Measurements from ENCODE around the gene ANKRD42.

- TF ChIP-seq RCOR1 (IDR thresholded peaks at IDR 0.05; ENCODE audit: low read length): no peak
- no peak for TF ChIP-seq CHD2 (IDR thresholded peaks at IDR 0.05; ENCODE audit: low read length, partially characterized antibody)
- TF ChIP-seq, protein P1, sequence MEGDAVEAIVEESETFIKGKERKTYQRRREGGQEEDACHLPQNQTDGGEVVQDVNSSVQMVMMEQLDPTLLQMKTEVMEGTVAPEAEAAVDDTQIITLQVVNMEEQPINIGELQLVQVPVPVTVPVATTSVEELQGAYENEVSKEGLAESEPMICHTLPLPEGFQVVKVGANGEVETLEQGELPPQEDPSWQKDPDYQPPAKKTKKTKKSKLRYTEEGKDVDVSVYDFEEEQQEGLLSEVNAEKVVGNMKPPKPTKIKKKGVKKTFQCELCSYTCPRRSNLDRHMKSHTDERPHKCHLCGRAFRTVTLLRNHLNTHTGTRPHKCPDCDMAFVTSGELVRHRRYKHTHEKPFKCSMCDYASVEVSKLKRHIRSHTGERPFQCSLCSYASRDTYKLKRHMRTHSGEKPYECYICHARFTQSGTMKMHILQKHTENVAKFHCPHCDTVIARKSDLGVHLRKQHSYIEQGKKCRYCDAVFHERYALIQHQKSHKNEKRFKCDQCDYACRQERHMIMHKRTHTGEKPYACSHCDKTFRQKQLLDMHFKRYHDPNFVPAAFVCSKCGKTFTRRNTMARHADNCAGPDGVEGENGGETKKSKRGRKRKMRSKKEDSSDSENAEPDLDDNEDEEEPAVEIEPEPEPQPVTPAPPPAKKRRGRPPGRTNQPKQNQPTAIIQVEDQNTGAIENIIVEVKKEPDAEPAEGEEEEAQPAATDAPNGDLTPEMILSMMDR (IDR thresholded peaks at IDR 0.05): no peak
- no peak for TF ChIP-seq FOXJ3 (CRISPR knock-in tag; IDR thresholded peaks at IDR 0.05)
- TF ChIP-seq FOXM1 (IDR thresholded peaks at IDR 0.05; ENCODE audit: low read depth): no peak
- no peak for TF ChIP-seq EP300 (IDR thresholded peaks at IDR 0.05; ENCODE audit: borderline replicate concordance in 1 of 2, low read depth in 1 of 2, low read length in 1 of 2)
- TF ChIP-seq, protein P2, sequence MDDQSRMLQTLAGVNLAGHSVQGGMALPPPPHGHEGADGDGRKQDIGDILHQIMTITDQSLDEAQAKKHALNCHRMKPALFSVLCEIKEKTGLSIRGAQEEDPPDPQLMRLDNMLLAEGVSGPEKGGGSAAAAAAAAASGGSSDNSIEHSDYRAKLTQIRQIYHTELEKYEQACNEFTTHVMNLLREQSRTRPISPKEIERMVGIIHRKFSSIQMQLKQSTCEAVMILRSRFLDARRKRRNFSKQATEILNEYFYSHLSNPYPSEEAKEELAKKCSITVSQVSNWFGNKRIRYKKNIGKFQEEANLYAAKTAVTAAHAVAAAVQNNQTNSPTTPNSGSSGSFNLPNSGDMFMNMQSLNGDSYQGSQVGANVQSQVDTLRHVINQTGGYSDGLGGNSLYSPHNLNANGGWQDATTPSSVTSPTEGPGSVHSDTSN (IDR thresholded peaks at IDR 0.05): no peak
Measured at GRCh38 chr11:83152264-83152663, 41.2 kb upstream of the ANKRD42 start.
